Lower lobe of right lung (tissue), 2 donors: Measurements from ENCODE around the gene RASSF3. TPM values are rescaled to one million over a fixed set of nuclear protein-coding genes. Genes with fewer than 3 reads are reported as not detected.

Experiments used
- ATAC-seq, 2 donors: fragments of 200-7000 bp; cut with Tn5 transposase; one replicate each; pipeline ENCODE4 v1.9.1; 2020 to 2022; ENCODE audit warnings: mild to moderate bottlenecking in 2 of 2, moderate library complexity in 2 of 2
- DNase-seq: peaks from one replicate; pipeline ENCODE4 v3.0.0-alpha.2; 2020
- H3K27ac ChIP-seq: fragments of 200-600 bp; one replicate; pipeline ENCODE4 v1.8.0; 2022
- H3K27me3 ChIP-seq: fragments of 200-600 bp; one replicate; pipeline ENCODE4 v1.8.0; 2022; ENCODE audit warnings: low read depth
- H3K36me3 ChIP-seq: fragments of 200-600 bp; one replicate; pipeline ENCODE4 v1.8.0; 2022; ENCODE audit warnings: mild to moderate bottlenecking
- H3K4me1 ChIP-seq: fragments of 200-600 bp; one replicate; pipeline ENCODE4 v1.8.0; 2022
- H3K4me3 ChIP-seq: fragments of 200-600 bp; one replicate; pipeline ENCODE4 v1.8.0; 2022; ENCODE audit warnings: mild to moderate bottlenecking
- H3K9me3 ChIP-seq: fragments of 200-600 bp; one replicate; pipeline ENCODE4 v1.8.0; 2022
- CTCF ChIP-seq: fragments of 200-600 bp; IDR thresholded peaks from one replicate; pipeline ENCODE4 v1.8.0; 2022; ENCODE audit warnings: antibody characterized with exemption, mild to moderate bottlenecking
- intact Hi-C: fragments of 100-400 bp; cut with DNase I; formaldehyde crosslinking; loops from one replicate; pipeline ENCODE4 v1.11.0; 2022
- total RNA-seq: library from RNA; stranded (reverse); fragmentation: NEBNext Ultra II Directional; extraction: Animal tissue kit (Norgen Biotek cat#: 25700); gene quantifications from one replicate; pipeline ENCODE4 v1.2.1, GENCODE V29; 2021
- donor health status: DM: no; HTN: yes; CAD: no; lungs with severe emphysema.

The RASSF3 gene
- total RNA-seq, 1 donor from 2014 or later: 82.7 TPM

GRCh38 chr12:64706306-64706705, 96.0 kb downstream of the RASSF3 start:
- intact Hi-C loops: no loop called here
- no peaks in the 10 kb centered on the region for H3K4me1 ChIP-seq
- ATAC-seq (no peak), DNase-seq (no peak)
- no peak overlapping the region for H3K27ac ChIP-seq
- H3K9me3 ChIP-seq: no peaks in the 10 kb centered on the region
- peaks cover 9% of the 10 kb centered on the region for H3K36me3 ChIP-seq
- TF ChIP-seq CTCF: no peak
- H3K4me3 ChIP-seq: no peak overlapping the region
- H3K27me3 ChIP-seq: no peaks in the 10 kb centered on the region

DNA sequence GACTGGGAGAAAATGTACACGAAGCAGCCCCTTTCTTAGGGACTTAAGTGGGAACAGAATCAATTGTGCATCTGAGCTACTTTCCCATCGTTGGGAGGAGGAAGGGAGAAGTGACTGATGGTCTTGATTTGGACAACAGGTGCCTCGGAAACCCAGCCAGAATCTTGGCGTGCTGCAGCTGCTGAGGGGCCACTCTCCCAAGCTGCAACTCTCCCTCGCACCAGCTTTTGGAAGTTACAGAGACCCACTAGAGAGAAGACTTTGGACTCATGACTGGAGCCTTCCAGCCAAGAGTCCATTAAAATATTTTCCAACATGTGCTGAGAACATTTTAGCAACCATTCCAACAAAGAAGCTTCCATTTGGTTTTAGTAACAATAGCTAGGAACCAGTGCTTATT, 96.6 kb downstream of the RASSF3 start:
- peaks cover 9% of the 10 kb centered on the region for H3K36me3 ChIP-seq
- H3K4me1 ChIP-seq: no peaks in the 10 kb centered on the region
- no peak for TF ChIP-seq CTCF
- H3K9me3 ChIP-seq: no peaks in the 10 kb centered on the region
- no peak for ATAC-seq
- H3K4me3 ChIP-seq: no peak overlapping the region
- intact Hi-C loops: no loop called here
- DNase-seq: no peak
- no peaks in the 10 kb centered on the region for H3K27me3 ChIP-seq
- H3K27ac ChIP-seq: no peak overlapping the region

DNA sequence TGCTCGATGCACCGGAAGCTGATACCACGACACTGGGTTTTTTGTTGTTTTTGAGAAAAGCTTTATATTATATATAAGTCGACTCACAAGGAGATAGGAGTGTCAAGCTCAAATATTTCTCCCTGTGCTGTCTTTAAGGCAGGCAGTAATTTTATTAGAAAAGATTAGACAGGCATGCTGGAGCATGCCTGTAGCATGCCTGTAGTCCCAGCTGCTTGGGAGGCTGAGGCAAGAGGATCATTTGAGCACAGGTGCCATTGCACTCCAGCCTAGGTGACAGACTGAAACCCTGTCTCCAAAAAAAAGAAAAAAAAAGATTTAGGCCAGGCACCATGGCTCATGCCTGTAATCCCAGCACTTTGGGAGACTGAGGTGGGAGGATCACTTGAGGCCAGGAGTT, 97.1 kb downstream of the RASSF3 start:
- peaks cover 14% of the 10 kb centered on the region for H3K36me3 ChIP-seq
- H3K4me3 ChIP-seq: no peak overlapping the region
- ATAC-seq (no peak), DNase-seq (no peak)
- intact Hi-C loops: no loop called here
- H3K4me1 ChIP-seq: no peaks in the 10 kb centered on the region
- H3K9me3 ChIP-seq: no peaks in the 10 kb centered on the region
- no peak for TF ChIP-seq CTCF
- no peak overlapping the region for H3K27ac ChIP-seq
- H3K27me3 ChIP-seq: no peaks in the 10 kb centered on the region

- H3K36me3 ChIP-seq: peaks cover 14% of the 10 kb centered on the region
- TF ChIP-seq CTCF: no peak
- H3K4me3 ChIP-seq: no peak overlapping the region
- no peaks in the 10 kb centered on the region for H3K4me1 ChIP-seq
- no peak for DNase-seq
- ATAC-seq: no peak
- H3K27me3 ChIP-seq: no peaks in the 10 kb centered on the region
- H3K9me3 ChIP-seq: no peaks in the 10 kb centered on the region
- no peak overlapping the region for H3K27ac ChIP-seq
- intact Hi-C loops: no loop called here
These were observed 97.6 kb downstream of the RASSF3 start for GRCh38 chr12:64707926-64708325.

DNA sequence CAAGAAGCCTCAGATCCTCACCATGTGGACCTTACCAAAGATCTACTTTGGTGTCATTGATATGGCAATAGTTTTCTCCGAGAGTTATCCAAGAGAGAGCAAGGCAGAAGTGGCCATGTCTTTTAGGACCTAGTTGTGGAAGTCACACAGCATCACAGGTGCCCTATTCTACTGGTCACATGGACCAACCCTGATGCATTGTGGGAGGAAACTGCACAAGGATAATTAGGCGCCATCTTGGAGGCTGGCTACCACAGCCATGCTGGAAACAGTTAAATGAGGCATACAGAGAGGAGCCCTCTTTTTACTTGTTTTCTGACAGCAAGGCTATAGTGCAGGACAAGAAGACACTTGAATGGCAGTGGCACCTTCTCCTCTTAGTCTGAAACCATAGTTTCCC, 99.1 kb downstream of the RASSF3 start:
- Histone ChIP-seq H3K27ac (no peak overlapping the region), H3K4me1 (no peaks in the 10 kb centered on the region), H3K27me3 (no peaks in the 10 kb centered on the region), H3K9me3 (no peaks in the 10 kb centered on the region), H3K36me3 (peaks cover 29% of the 10 kb centered on the region), H3K4me3 (no peak overlapping the region)
- intact Hi-C loops: no loop called here
- TF ChIP-seq CTCF: no peak
- ATAC-seq (no peak), DNase-seq (no peak)

GRCh38 chr12:64713376-64713775, 103.1 kb downstream of the RASSF3 start:
- H3K27ac ChIP-seq: no peak overlapping the region
- DNase-seq (no peak), ATAC-seq (no peak)
- H3K4me3 ChIP-seq: no peak overlapping the region
- peaks cover 67% of the 10 kb centered on the region for H3K36me3 ChIP-seq
- no peaks in the 10 kb centered on the region for H3K27me3 ChIP-seq
- TF ChIP-seq CTCF: no peak
- intact Hi-C loops: no loop called here
- no peaks in the 10 kb centered on the region for H3K4me1 ChIP-seq
- H3K9me3 ChIP-seq: no peaks in the 10 kb centered on the region
